ENCODE measurements around the gene RPS21.

GRCh38 chr20:62392621-62393334 is 5.9 kb downstream of the RPS21 start:
- no peak for TF ChIP-seq EZH2 (IDR thresholded peaks at IDR 0.05)
- TF ChIP-seq, protein P1, sequence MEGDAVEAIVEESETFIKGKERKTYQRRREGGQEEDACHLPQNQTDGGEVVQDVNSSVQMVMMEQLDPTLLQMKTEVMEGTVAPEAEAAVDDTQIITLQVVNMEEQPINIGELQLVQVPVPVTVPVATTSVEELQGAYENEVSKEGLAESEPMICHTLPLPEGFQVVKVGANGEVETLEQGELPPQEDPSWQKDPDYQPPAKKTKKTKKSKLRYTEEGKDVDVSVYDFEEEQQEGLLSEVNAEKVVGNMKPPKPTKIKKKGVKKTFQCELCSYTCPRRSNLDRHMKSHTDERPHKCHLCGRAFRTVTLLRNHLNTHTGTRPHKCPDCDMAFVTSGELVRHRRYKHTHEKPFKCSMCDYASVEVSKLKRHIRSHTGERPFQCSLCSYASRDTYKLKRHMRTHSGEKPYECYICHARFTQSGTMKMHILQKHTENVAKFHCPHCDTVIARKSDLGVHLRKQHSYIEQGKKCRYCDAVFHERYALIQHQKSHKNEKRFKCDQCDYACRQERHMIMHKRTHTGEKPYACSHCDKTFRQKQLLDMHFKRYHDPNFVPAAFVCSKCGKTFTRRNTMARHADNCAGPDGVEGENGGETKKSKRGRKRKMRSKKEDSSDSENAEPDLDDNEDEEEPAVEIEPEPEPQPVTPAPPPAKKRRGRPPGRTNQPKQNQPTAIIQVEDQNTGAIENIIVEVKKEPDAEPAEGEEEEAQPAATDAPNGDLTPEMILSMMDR (IDR thresholded peaks at IDR 0.05) = no peak
